K562 treated with DMSO at 1 percent for 48 hours (cell line): ENCODE measurements around the gene CPTP. TPM values are rescaled to one million over a fixed set of nuclear protein-coding genes. Genes with fewer than 3 reads are reported as not detected.

Experiments used
- total RNA-seq: library from RNA; unstranded; fragments of 300-600 nt; gene quantifications from 2 replicates; pipeline ENCODE4 v1.2.3, GENCODE V29; 2022; ENCODE audit warnings: low replicate concordance; ENCODE audit errors: extremely low read depth

CPTP gene
- total RNA-seq = not detected in 2 replicates

GRCh38 chr1:1324524-1325287, at the start of gene CPTP, which contains the start of gene INTS11:
Gene CPTP (plus strand): TSS chr1:1324802. CDS start chr1:1326911, 2,109 bp downstream.
Gene INTS11 (minus strand): TSS chr1:1324660. CDS start chr1:1324608, 52 bp downstream.

GRCh38 chr1:1307923-1308755, 16.5 kb upstream of the CPTP start, which contains the start of the genes ACAP3 and PUSL1:
Gene ACAP3 (minus strand): TSS chr1:1307930. CDS start chr1:1307815, 115 bp downstream.
Gene PUSL1 (plus strand): TSS chr1:1308597. CDS start chr1:1308644, 47 bp downstream.

GRCh38 chr1:1331068-1331965, 6.7 kb downstream of the CPTP start, which contains the start of gene TAS1R3:
Gene TAS1R3 (plus strand): TSS chr1:1331280. CDS start chr1:1331346, 66 bp downstream.

GRCh38 chr1:1349256-1350012, 24.8 kb downstream of the CPTP start, which contains the start of gene DVL1:
Gene DVL1 (minus strand): TSS chr1:1349418. CDS start chr1:1349065, 353 bp downstream.

GRCh38 chr1:1358433-1359271, 34.0 kb downstream of the CPTP start, which contains the start of gene MXRA8:
Gene MXRA8 (minus strand): TSS chr1:1358555. CDS start chr1:1358504, 51 bp downstream.

GRCh38 chr1:1374929-1375662, 50.5 kb downstream of the CPTP start, which contains the start of gene AURKAIP1:
Gene AURKAIP1 (minus strand): TSS chr1:1375207. CDS start chr1:1374756, 451 bp downstream.

Other genes with a start within 250 kb of the CPTP start
- not detected in 2 replicates for gene C1orf159, start 208.7 kb upstream of the CPTP start, total RNA-seq
- not detected in 2 replicates for gene TTLL10, start 150.9 kb upstream of the CPTP start, total RNA-seq
- not detected in 2 replicates for gene TNFRSF18, start 118.2 kb upstream of the CPTP start, total RNA-seq
- not detected in 2 replicates for gene TNFRSF4, start 110.6 kb upstream of the CPTP start, total RNA-seq
- not detected in 2 replicates for gene SDF4, start 92.8 kb upstream of the CPTP start, total RNA-seq
- gene B3GALT6, start 92.6 kb upstream of the CPTP start, total RNA-seq = not detected in 2 replicates
- gene C1QTNF12, start 78.1 kb upstream of the CPTP start, total RNA-seq = not detected in 2 replicates
- not detected in 2 replicates for gene UBE2J2, start 50.9 kb upstream of the CPTP start, total RNA-seq
- gene SCNN1D, start 44.4 kb upstream of the CPTP start, total RNA-seq = not detected in 2 replicates
- gene ACAP3, start 16.9 kb upstream of the CPTP start, total RNA-seq = 171 TPM in 1 of 2 replicates, not detected in the other
- gene PUSL1, start 16.2 kb upstream of the CPTP start, total RNA-seq = not detected in 2 replicates
- gene INTS11, start 142 bp upstream of the CPTP start, total RNA-seq = not detected in 2 replicates
- gene TAS1R3, start 6.5 kb downstream of the CPTP start, total RNA-seq = not detected in 2 replicates
- not detected in 2 replicates for gene DVL1, start 24.6 kb downstream of the CPTP start, total RNA-seq
- not detected in 2 replicates for gene MXRA8, start 33.8 kb downstream of the CPTP start, total RNA-seq
- gene AURKAIP1, start 50.4 kb downstream of the CPTP start, total RNA-seq = not detected in 2 replicates
- not detected in 2 replicates for gene CCNL2, start 74.5 kb downstream of the CPTP start, total RNA-seq
- gene MRPL20, start 82.5 kb downstream of the CPTP start, total RNA-seq = not detected in 2 replicates
- not detected in 2 replicates for gene ANKRD65, start 96.5 kb downstream of the CPTP start, total RNA-seq
- not detected in 2 replicates for gene VWA1, start 110.9 kb downstream of the CPTP start, total RNA-seq
- not detected in 2 replicates for gene ATAD3C, start 124.9 kb downstream of the CPTP start, total RNA-seq
- not detected in 2 replicates for gene ATAD3B, start 147.0 kb downstream of the CPTP start, total RNA-seq
- gene ATAD3A, start 187.4 kb downstream of the CPTP start, total RNA-seq = 223 TPM in 1 of 2 replicates, not detected in the other
- not detected in 2 replicates for gene TMEM240, start 215.8 kb downstream of the CPTP start, total RNA-seq